Mesendoderm (in vitro differentiated cells): ENCODE results near the gene SLC9C1.

ENCODE experiments used
- DNase-seq: peaks from one replicate; pipeline ENCODE4 v3.0.0; 2013
- H2AK5ac ChIP-seq: 2 replicates; pipeline ENCODE4 v1.6.1; 2013; ENCODE audit warnings: low read length, inconsistent platforms
- H2BK120ac ChIP-seq: 2 replicates; pipeline ENCODE4 v1.6.1; 2013; ENCODE audit warnings: low read depth, mild to moderate bottlenecking, low read length, moderate library complexity, mixed read lengths
- H2BK15ac ChIP-seq: replicated peaks from 2 replicates; pipeline ENCODE4 v1.6.1; 2013; ENCODE audit warnings: low read depth, mild to moderate bottlenecking, moderate library complexity
- H2BK5ac ChIP-seq: 2 replicates; pipeline ENCODE4 v1.6.1; 2013; ENCODE audit warnings: low read length, inconsistent platforms
- H3K18ac ChIP-seq: 2 replicates; pipeline ENCODE4 v1.6.1; 2013; ENCODE audit warnings: mild to moderate bottlenecking, low read length, mixed read lengths
- H3K23ac ChIP-seq: one replicate; pipeline ENCODE4 v1.6.1; 2013; ENCODE audit warnings: low read length
- H3K27ac ChIP-seq: 2 replicates; pipeline ENCODE4 v1.5.1; 2013; ENCODE audit warnings: low read depth, mild to moderate bottlenecking, inconsistent platforms, low read length, moderate library complexity
- H3K27me3 ChIP-seq: 2 replicates; pipeline ENCODE4 v1.6.1; 2013; ENCODE audit warnings: low read length, control low read depth, mild to moderate bottlenecking, inconsistent platforms; ENCODE audit not compliant: insufficient read depth, poor library complexity
- H3K36me3 ChIP-seq: 2 replicates; pipeline ENCODE4 v1.6.1; 2013; ENCODE audit warnings: low read length, inconsistent platforms; ENCODE audit not compliant: control insufficient read depth, insufficient read depth
- H3K4ac ChIP-seq: one replicate; pipeline ENCODE4 v1.6.1; 2013; ENCODE audit warnings: low read depth, mild to moderate bottlenecking, low read length, moderate library complexity
- H3K4me1 ChIP-seq: 2 replicates; pipeline ENCODE4 v1.6.1; 2013; ENCODE audit warnings: low read depth, low read length, inconsistent platforms; ENCODE audit not compliant: control insufficient read depth
- H3K4me2 ChIP-seq: 2 replicates; pipeline ENCODE4 v1.6.1; 2013; ENCODE audit warnings: low read length
- H3K4me3 ChIP-seq: 2 replicates; pipeline ENCODE4 v1.5.1; 2013; ENCODE audit warnings: mild to moderate bottlenecking, low read length
- H3K56ac ChIP-seq: one replicate; pipeline ENCODE4 v1.6.1; 2013; ENCODE audit warnings: low read length
- H3K79me1 ChIP-seq: 2 replicates; pipeline ENCODE4 v1.6.1; 2013; ENCODE audit warnings: low read length, inconsistent platforms
- H3K79me2 ChIP-seq: 2 replicates; pipeline ENCODE4 v1.6.1; 2013; ENCODE audit warnings: mild to moderate bottlenecking, low read length; ENCODE audit not compliant: control insufficient read depth, insufficient read depth
- H3K9ac ChIP-seq: 2 replicates; pipeline ENCODE4 v1.6.1; 2013; ENCODE audit warnings: low read length, inconsistent platforms
- H4K5ac ChIP-seq: one replicate; pipeline ENCODE4 v1.6.1; 2013; ENCODE audit warnings: low read length
- H4K8ac ChIP-seq: one replicate; pipeline ENCODE4 v1.6.1; 2013; ENCODE audit warnings: low read depth, mild to moderate bottlenecking, control low read depth, low read length, moderate library complexity
- WGBS: extraction: QIAGEN DNeasy Blood & Tissue Kit; methylation state at CpG from one replicate; pipeline ENCODE4 v1.1.7; 2013; ENCODE audit warnings: low lambda C conversion rate, missing lambda C conversion rate; ENCODE audit not compliant: insufficient coverage; ENCODE audit errors: extremely low coverage; 5-methylcytosine and 5-hydroxymethylcytosine counted together

Gene SLC9C1

GRCh38 chr3:112109322-112109721 is 184.7 kb downstream of the SLC9C1 start:
- H2BK120ac ChIP-seq = no peak overlapping the region
- no peak overlapping the region for H3K4me2 ChIP-seq
- H3K18ac ChIP-seq = no peak overlapping the region
- H3K4me3 ChIP-seq = no peak overlapping the region
- no peak for DNase-seq
- no peak overlapping the region for H3K23ac ChIP-seq
- no CpG with 5 or more reads among the region's 5 CpGs for WGBS
- H3K79me2 ChIP-seq = no peaks in the 10 kb centered on the region
- H3K27ac ChIP-seq = no peak overlapping the region
- no peaks in the 10 kb centered on the region for H3K36me3 ChIP-seq
- H2AK5ac ChIP-seq = no peak overlapping the region
- no peak overlapping the region for H4K5ac ChIP-seq
- H3K4me1 ChIP-seq = no peaks in the 10 kb centered on the region
- H2BK15ac ChIP-seq = no peak overlapping the region
- H3K79me1 ChIP-seq = no peaks in the 10 kb centered on the region
- no peak overlapping the region for H3K56ac ChIP-seq
- H4K8ac ChIP-seq = no peak overlapping the region
- no peak overlapping the region for H3K4ac ChIP-seq
- H2BK5ac ChIP-seq = no peak overlapping the region
- H3K9ac ChIP-seq = no peak overlapping the region
- H3K27me3 ChIP-seq = no peaks in the 10 kb centered on the region

GRCh38 chr3:112104774-112105173 is 189.2 kb downstream of the SLC9C1 start:
- Histone ChIP-seq H3K4me2 (no peak overlapping the region), H3K79me1 (no peaks in the 10 kb centered on the region), H3K4me1 (no peaks in the 10 kb centered on the region), H3K18ac (no peak overlapping the region), H3K4ac (no peak overlapping the region), H2BK15ac (no peak overlapping the region), H3K79me2 (no peaks in the 10 kb centered on the region), H2AK5ac (no peak overlapping the region), H4K5ac (no peak overlapping the region), H3K23ac (no peak overlapping the region), H3K4me3 (no peak overlapping the region), H2BK5ac (no peak overlapping the region), H3K27me3 (no peaks in the 10 kb centered on the region), H3K27ac (no peak overlapping the region), H3K36me3 (no peaks in the 10 kb centered on the region), H4K8ac (no peak overlapping the region), H3K9ac (no peak overlapping the region), H3K56ac (no peak overlapping the region), H2BK120ac (no peak overlapping the region)
- DNase-seq = no peak
- WGBS = no CpG with 5 or more reads among the region's 2 CpGs

- H3K23ac ChIP-seq = no peak overlapping the region
- no peaks in the 10 kb centered on the region for H3K4me1 ChIP-seq
- no CpG with 5 or more reads among the region's 2 CpGs for WGBS
- no peak overlapping the region for H2BK5ac ChIP-seq
- H3K56ac ChIP-seq = no peak overlapping the region
- H3K4ac ChIP-seq = no peak overlapping the region
- no peak overlapping the region for H2BK120ac ChIP-seq
- no peak overlapping the region for H3K4me2 ChIP-seq
- no peaks in the 10 kb centered on the region for H3K27me3 ChIP-seq
- H3K9ac ChIP-seq = no peak overlapping the region
- H2AK5ac ChIP-seq = no peak overlapping the region
- no peak overlapping the region for H3K4me3 ChIP-seq
- no peaks in the 10 kb centered on the region for H3K79me1 ChIP-seq
- H4K5ac ChIP-seq = no peak overlapping the region
- H4K8ac ChIP-seq = no peak overlapping the region
- peak; percentile 71 for DNase-seq
- H3K79me2 ChIP-seq = no peaks in the 10 kb centered on the region
- no peak overlapping the region for H2BK15ac ChIP-seq
- no peaks in the 10 kb centered on the region for H3K36me3 ChIP-seq
- H3K27ac ChIP-seq = no peak overlapping the region
- H3K18ac ChIP-seq = no peak overlapping the region
Observed at GRCh38 chr3:112101916-112102315, 192.1 kb downstream of the SLC9C1 start.

- Histone ChIP-seq H3K9ac (no peak overlapping the region), H3K27ac (no peak overlapping the region), H2AK5ac (no peak overlapping the region), H2BK15ac (no peak overlapping the region), H3K56ac (no peak overlapping the region), H4K8ac (no peak overlapping the region), H3K27me3 (no peaks in the 10 kb centered on the region), H3K18ac (no peak overlapping the region), H2BK120ac (no peak overlapping the region), H2BK5ac (no peak overlapping the region), H3K79me2 (no peaks in the 10 kb centered on the region), H3K4me1 (peaks cover 7% of the 10 kb centered on the region), H3K4ac (no peak overlapping the region), H3K36me3 (no peaks in the 10 kb centered on the region), H3K79me1 (no peaks in the 10 kb centered on the region), H4K5ac (no peak overlapping the region), H3K4me2 (no peak overlapping the region), H3K23ac (no peak overlapping the region), H3K4me3 (no peak overlapping the region)
- DNase-seq = peak; percentile 48
- no CpG with 5 or more reads among the region's 4 CpGs for WGBS
Observed at GRCh38 chr3:112097378-112097777, 196.6 kb downstream of the SLC9C1 start.

- H2AK5ac ChIP-seq = no peak overlapping the region
- no peak overlapping the region for H2BK15ac ChIP-seq
- no peaks in the 10 kb centered on the region for H3K79me1 ChIP-seq
- DNase-seq = peak; percentile 45
- H3K4me2 ChIP-seq = no peak overlapping the region
- peak overlapping the region; percentile 61 for H3K18ac ChIP-seq
- H2BK120ac ChIP-seq = no peak overlapping the region
- no peak overlapping the region for H3K56ac ChIP-seq
- H3K4me3 ChIP-seq = no peak overlapping the region
- peaks cover 8% of the 10 kb centered on the region for H3K4me1 ChIP-seq
- peaks cover 2% of the 10 kb centered on the region for H3K79me2 ChIP-seq
- no peaks in the 10 kb centered on the region for H3K27me3 ChIP-seq
- no peak overlapping the region for H4K5ac ChIP-seq
- H3K23ac ChIP-seq = no peak overlapping the region
- H4K8ac ChIP-seq = no peak overlapping the region
- 100% methylated on average over 1 of the region's 2 CpGs for WGBS
- no peak overlapping the region for H2BK5ac ChIP-seq
- no peak overlapping the region for H3K27ac ChIP-seq
- H3K36me3 ChIP-seq = no peaks in the 10 kb centered on the region
- H3K9ac ChIP-seq = no peak overlapping the region
- no peak overlapping the region for H3K4ac ChIP-seq
Observed at GRCh38 chr3:112096176-112096575, 197.8 kb downstream of the SLC9C1 start.

- Histone ChIP-seq H3K23ac (no peak overlapping the region), H3K4ac (no peak overlapping the region), H3K27me3 (no peaks in the 10 kb centered on the region), H3K4me2 (no peak overlapping the region), H2BK15ac (no peak overlapping the region), H4K8ac (no peak overlapping the region), H3K79me2 (peaks cover 2% of the 10 kb centered on the region), H3K4me3 (no peak overlapping the region), H3K4me1 (peaks cover 8% of the 10 kb centered on the region), H3K27ac (no peak overlapping the region), H3K36me3 (no peaks in the 10 kb centered on the region), H2AK5ac (no peak overlapping the region), H4K5ac (no peak overlapping the region), H3K18ac (peak overlapping the region; percentile 61), H3K79me1 (no peaks in the 10 kb centered on the region), H2BK5ac (no peak overlapping the region), H3K56ac (no peak overlapping the region), H2BK120ac (no peak overlapping the region), H3K9ac (no peak overlapping the region)
- WGBS = no CpG with 5 or more reads among the region's 2 CpGs
- no peak for DNase-seq
Observed at GRCh38 chr3:112095731-112096130, 198.3 kb downstream of the SLC9C1 start.
